GM23338 (cell line): ENCODE data around the gene GALNT1.

Experiments used
- CREB1 ChIP-seq: fragments of 250-450 bp; sonication (Bioruptor Pico); IDR thresholded peaks from 2 replicates; pipeline ENCODE4 v1.5.0; 2020; ENCODE audit warnings: low read depth, mild to moderate bottlenecking, moderate library complexity
- CTCF ChIP-seq, 2 experiments: fragments of 200-600 bp in 1 of 2; sonication (generic) in 1 of 2; conservative IDR thresholded peaks; 2 replicates each; pipeline versions ENCODE4 v1.5.1 to v1.6.1; 2016 to 2017; ENCODE audit warnings: antibody characterized with exemption in 2 of 2, low read depth in 2 of 2, mild to moderate bottlenecking in 2 of 2, moderate library complexity in 1 of 2
- JUNB ChIP-seq: IDR thresholded peaks from one replicate; pipeline ENCODE4 v1.6.1; 2016; ENCODE audit warnings: antibody characterized with exemption; ENCODE audit not compliant: unreplicated experiment
- POLR2AphosphoS5 ChIP-seq: IDR thresholded peaks from 2 replicates; pipeline ENCODE4 v1.6.1; 2016; ENCODE audit warnings: antibody characterized with exemption, low read depth
- REST ChIP-seq: IDR thresholded peaks from one replicate; pipeline ENCODE4 v1.6.1; 2018; ENCODE audit warnings: antibody characterized with exemption; ENCODE audit not compliant: unreplicated experiment
- ZNF331 ChIP-seq: fragments of 250-450 bp; sonication (Bioruptor Pico); IDR thresholded peaks from 2 replicates; pipeline ENCODE4 v1.5.0; 2020; ENCODE audit warnings: low read depth, mild to moderate bottlenecking, moderate library complexity

- TF ChIP-seq ZNF331 (CRISPR knock-in tag) (no peak), REST (no peak), CTCF (conservative IDR thresholded peaks at IDR 0.05; ENCODE audit: low read depth in 2 of 2) (no peak), POLR2AphosphoS5 (no peak), CREB1 (CRISPR knock-in tag) (no peak), JUNB (no peak)
Observed at GRCh38 chr18:35653392-35654135, 72.0 kb downstream of the GALNT1 start.
